RPMI7951 (cell line): Measurements from ENCODE around the gene MEGF8. TPM values are rescaled to one million over a fixed set of nuclear protein-coding genes. Genes with fewer than 3 reads are reported as not detected.
"Not testable (repeated sequence)": the region's sequence is repeated elsewhere in the genome, so short reads cannot be mapped to it uniquely, and the experiment has no call there.

Experiments
- DNase-seq: peaks from one replicate; pipeline ENCODE4 v3.0.0-alpha.2; 2012; ENCODE audit warnings: low read depth
- total RNA-seq: library from RNA; depleted of rRNA; stranded (reverse); fragments of >200 nt; shearing (Covaris generic); gene quantifications from 2 replicates; pipeline ENCODE4 v1.2.3, GENCODE V29; 2014

Gene MEGF8
- total RNA-seq, 1 experiment from 2014 or later = 9.4 TPM

DNA sequence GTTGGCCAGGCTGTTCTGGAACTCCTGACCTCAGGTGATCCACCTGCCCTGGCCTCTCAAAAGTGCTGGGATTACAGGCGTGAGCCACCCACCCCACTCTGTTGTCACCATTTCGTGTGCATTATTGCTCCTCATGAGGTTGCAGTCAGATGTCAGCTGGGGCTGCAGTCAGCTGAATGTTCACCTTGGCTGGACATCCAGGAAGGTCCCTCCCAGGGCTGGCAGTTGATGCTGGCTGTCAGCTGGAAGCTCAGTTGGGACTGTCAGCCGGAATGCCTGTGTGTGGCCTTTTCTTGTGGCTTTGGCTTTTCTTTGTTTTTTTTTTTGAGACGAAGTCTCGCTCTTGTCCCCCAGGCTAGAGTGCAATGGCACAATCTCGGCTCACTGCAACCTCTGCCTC is 6.6 kb downstream of the MEGF8 start:
- DNase-seq = no peak

DNA sequence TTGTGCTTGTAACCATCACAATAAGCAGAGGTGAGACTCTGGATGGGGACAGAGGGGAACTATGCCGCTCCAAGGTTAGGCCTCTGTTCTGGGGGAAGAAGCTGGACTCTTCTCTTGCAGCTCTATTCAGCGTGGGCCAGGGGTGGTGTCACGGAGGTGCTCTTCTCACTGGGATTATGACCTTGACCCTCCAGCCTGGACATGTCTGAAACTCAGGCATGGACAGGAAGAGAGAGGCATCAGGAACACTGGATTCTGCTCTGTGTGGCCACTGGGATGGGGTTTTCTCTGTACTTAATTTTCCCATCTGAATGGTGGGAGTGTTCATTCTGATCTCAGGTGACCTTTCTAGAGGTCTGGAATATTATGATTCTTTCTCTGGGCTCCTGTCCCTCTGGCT is 7.6 kb downstream of the MEGF8 start:
- DNase-seq = no peak

DNA sequence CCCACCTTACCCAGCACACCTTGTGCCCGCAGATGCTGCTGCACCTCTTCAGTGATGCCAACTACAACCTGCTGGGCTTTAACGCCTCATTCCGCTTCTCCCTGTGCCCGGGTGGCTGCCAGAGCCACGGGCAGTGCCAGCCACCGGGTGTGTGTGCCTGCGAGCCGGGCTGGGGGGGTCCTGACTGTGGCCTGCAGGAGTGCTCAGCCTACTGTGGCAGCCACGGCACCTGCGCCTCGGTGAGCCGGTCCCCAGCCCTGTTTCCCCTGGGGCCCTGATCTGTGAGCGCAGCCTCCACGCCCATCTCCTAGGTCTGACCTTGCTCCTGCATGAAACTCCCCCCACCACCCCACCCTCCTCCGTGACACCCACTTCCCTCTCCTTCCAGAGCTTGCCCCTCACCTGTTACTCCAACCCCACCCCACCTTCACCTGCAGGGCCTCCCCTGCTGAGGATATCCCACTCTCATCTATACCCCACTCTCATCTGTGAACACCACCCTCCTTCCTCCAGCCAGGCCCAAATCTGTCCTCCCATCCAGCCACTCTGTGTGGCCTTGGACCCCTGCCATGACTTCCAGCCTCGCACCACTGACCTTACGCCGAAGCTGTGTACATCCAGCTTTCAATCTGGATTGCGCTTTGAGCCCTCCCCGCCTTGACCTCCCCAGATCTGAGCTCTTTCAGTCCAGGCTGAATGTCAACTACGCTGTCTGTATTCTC is 8.7 kb downstream of the MEGF8 start:
- DNase-seq = no peak

DNA sequence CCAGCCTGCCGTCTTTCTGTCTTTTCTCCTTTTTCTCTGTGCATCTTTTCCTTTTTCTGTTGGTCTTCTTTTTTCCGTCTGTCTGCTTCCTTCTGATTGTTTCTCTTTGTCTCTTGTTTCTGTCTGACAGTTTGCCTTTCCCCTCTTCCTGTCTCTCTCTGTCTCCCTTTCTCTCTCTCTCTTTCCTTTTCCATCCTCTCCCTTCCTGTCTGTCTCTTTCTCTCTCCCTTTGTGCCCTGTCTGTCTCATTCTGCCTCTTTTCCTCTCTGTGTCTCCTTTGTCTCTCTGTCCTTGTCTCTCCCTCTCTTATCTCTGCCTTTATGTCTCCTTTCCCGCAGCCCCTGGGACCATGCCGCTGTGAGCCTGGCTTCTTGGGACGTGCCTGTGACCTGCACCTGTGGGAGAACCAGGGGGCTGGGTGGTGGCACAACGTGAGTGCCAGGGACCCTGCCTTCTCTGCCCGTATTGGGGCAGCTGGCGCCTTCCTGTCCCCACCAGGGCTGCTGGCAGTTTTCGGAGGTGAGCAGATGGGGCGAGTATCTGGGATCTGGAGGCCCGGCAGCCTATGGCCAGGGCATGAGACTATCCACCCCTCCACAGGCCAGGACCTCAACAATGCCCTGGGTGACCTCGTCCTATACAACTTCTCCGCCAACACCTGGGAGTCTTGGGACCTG is 9.4 kb downstream of the MEGF8 start:
- DNase-seq = no peak

DNA sequence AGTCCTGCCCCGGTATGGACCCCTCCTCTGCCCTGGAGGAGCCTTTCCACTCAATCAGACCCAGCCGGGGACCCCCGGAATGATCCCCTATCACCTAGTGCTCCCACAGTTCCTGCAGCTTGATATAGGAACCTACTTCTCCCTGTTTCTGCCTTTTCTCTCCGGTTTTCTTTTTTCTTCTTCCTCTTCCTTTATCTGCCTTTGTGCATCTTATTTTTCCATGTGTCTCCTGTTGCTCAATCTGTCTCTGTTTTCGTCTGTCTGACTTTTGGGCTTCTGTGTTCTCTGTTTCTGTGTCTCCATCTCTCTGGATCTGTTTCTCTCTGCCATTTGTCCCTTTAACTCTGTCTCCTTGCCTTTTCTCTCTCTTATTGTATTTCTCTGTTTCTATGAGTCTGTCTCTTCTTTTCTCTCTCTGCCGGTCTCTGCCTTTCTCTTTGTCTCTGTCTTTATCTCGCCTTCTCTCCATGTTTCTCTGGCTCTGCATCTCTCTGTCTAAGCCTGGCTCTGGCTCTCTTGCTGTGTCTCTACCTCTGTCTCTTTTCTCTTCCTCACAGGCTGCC is 10.0 kb downstream of the MEGF8 start:
- DNase-seq = no peak

DNA sequence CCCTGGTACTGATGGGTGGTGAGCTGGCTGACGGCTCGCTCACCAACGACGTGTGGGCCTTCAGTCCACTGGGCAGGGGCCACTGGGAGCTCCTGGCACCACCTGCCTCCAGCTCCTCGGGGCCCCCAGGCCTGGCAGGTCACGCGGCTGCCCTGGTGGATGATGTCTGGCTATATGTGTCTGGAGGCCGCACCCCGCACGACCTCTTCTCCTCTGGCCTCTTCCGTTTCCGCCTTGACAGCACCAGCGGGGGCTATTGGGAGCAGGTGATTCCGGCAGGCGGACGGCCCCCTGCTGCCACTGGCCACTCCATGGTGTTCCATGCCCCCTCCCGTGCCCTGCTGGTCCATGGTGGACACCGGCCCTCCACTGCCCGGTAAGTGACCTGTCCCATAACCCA is 10.5 kb downstream of the MEGF8 start:
- no peak for DNase-seq

DNA sequence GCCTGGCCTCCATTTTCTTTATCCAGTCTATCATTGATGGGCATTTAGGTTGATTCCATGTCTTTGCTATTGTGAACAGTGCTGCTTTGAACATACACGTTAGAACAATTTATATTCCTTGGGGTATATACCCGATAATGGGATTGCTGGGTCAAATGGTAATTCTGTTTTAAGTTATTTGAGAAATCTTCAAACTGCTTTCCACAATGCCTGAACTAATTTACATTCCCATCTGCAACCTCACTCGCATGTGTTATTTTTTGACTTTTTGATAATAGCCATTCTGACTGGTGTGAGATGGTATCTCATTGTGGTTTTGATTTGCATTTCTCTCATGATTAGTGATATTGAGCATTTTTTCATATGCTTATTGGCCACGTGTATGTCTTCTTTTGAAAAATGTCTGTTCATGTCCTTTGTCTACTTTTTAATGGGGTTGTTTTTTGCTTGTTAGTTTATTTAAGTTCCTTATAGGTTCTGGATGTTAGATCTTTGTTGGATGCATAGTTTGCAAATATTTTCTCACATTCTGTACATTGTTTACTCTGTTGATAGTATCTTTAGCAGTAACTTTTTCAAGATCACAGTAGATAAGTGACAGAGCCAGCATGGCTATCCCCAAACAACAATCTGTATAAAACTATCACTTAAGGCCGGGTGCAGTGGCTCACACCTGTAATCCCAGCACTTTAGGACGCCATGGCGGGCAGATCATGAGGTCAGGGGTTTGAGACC is 13.9 kb downstream of the MEGF8 start:
- DNase-seq = not testable (repeated sequence)

DNA sequence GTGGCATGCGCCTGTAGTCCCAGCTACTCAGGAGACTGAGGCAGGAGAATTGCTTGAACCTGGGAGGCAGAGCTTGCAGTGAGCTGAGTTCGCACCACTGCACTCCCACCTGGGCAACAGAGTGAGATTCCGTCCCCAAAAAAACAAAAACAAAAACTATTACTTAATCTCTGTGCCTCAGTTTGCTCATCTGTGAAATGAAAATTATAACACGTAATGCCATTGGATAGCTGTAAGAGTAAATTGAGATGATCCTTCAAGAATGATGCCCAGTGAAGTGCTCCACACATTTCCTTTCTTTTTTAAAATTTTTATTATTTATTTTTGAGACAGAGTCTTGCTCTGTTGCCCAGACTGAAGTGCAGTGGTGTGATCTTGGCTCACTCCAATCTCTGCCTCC is 14.5 kb downstream of the MEGF8 start:
- DNase-seq = not testable (repeated sequence)

DNA sequence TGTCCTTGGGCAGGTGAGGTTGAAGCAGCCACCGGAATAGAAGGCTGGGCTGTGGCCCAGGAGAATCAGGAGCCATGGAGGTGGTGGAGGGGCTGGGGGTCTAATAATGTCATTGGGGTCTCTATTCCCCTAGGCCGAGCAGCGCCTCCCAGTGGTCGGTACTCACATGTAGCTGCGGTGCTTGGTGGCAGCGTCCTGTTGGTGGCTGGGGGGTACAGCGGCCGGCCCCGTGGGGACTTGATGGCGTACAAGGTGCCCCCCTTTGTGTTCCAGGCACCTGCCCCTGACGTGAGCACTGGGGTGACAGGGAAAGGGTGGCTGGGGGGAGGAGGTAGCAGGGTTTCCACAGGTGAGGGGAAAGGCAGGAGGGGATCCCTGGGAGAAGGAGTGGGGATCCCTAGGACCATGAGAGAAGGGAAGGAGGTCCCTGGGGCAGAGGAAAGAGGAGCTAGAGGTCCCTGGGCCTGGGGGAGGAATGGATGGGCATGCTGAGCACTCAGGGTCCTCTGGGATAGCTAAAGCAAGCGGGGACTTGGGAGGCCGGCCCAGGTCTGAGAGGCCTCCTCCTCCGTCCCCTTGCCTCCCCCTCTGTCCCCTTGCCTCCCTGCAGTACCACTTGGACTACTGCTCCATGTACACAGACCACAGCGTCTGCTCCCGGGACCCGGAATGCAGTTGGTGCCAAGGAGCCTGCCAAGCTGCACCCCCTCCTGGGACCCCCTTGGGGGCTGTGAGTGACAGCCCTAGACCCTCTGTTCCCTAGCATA is 18.1 kb downstream of the MEGF8 start:
- DNase-seq = no peak

DNA sequence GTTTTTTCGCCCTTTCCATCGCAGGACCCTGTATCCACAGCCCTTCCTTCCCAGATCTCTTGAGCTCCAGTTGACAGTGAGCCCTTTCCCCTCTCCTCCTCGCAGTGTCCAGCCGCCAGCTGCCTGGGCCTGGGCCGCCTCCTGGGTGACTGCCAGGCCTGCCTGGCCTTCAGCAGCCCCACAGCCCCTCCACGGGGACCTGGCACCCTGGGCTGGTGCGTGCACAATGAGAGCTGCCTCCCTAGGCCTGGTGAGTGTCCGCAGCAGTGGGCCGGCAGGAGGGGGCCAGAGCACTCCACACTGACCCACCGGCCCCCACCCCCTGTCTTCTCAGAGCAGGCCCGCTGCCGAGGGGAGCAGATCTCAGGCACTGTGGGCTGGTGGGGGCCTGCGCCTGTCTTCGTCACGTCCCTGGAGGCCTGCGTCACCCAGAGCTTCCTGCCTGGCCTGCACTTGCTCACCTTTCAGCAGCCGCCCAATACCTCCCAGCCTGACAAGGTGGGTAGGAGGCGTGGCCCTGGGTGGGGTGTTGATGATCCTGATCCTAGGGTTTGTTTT is 19.0 kb downstream of the MEGF8 start:
- DNase-seq = no peak

DNA sequence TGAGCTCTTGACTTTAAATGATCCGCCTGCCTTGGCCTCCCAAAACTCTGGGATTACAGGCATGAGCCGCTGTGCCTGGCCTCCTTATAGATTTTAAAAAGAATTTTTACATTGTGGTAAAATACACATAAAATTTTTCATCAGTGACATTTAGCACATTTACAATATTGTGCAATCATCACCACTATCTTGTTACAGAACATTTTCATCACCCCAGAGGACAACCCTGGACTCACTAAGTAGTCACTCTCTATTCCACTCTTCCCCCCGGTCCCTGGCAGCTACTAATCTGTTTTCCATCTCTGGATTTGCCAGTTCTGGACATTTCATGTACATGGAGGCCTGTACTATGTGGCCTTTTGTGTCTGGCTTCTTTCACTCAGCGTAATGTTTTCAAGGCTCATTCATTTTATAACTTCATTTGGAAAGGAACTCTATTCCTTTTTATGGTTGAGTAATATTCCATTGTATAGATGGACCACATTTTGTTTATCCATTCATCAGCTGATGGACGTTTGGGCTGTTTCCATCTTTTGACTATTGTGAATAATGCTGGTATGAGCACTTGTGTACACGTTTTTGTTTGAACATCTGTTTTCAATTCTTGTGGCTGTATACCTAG is 19.9 kb downstream of the MEGF8 start:
- DNase-seq = no peak

DNA sequence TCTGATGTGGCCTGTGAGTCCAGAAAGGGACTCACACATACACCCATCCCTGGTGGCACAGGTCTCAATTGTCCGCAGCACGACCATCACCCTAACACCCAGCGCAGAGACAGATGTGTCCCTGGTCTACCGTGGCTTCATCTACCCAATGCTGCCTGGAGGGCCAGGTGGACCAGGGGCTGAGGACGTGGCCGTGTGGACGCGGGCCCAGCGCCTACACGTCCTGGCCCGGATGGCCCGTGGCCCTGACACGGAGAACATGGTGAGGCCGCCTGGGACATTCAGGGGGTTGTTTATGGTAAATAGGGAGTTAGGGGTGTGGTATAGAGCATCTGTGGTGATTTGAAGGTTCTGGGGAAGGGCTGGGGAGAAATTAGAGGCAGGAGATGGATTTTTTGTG is 22.8 kb downstream of the MEGF8 start:
- no peak for DNase-seq

DNA sequence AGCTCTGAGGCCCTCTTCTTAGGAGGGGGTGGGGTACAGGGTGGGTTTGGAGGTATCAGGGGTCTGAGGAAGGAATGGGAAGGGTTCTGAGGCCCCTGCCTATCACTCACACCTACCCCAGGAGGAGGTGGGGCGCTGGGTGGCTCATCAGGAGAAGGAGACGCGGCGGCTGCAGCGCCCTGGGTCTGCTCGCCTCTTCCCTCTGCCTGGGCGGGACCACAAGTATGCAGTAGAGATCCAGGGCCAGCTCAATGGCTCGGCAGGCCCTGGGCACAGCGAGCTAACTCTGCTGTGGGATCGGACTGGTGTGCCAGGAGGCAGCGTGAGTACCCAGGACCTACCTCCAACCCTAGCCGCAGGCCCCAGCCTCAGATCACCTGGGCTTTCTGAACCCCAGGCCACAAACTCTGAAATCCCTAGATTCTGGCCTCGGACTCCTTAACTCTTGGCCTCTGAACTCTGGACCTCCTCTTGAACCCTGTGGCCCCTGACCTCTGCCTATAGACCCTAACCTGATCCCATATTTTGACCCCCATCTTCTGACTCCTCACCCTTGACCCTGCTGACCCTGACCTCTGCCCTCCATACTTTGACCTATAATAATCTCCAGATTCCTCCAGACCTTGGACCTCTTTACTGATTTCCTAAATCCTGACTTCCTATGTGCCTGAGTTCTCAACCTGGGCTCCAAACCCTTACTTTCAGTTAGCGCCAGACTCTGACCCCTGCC is 24.1 kb downstream of the MEGF8 start:
- DNase-seq = no peak

DNA sequence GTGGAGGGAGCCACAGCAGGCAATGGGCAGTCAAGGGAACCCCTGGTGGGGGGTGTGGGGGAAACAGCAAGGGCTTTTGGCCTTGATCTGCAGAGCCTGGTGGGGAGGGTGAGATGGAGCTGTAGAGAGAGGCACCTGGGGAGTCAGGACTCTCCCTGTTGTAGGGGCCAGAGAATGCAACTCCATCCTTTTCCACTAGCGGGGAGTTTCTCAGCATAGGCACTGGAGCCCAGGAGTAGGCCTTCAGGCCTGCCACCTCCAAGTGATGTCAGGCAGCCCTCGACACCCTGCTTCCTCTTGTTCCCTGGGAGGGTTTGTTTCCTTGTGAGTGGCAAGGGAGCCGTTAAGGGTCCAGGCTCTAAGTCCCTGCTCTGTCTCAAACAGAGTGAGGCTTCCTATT is 25.0 kb downstream of the MEGF8 start:
- DNase-seq = no peak

DNA sequence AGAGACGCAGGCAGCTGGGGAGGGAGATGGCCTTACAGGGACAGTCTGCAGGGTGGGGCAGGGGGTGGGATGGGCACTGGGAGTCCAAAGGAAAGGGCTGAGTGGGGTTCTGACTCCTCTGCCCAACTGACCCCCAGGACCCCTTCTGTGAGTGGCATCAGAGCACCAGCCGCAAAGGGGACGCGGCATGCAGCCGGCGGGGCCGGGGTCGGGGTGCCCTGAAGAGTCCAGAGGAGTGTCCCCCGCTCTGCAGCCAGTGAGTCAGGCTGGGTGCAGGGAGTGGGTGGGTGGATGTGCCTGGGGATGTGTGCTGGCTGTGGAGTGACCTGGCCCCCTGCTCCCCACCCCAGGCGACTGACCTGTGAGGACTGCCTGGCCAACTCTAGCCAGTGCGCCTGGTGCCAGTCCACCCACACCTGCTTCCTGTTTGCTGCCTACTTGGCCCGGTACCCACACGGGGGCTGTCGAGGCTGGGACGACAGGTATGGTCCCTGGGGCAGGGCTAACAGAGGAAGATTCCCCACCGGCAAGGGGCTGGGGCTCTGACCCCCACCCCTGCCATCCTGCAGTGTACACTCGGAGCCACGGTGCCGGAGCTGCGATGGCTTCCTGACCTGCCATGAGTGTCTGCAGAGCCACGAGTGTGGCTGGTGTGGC is 25.8 kb downstream of the MEGF8 start:
- no peak for DNase-seq

DNA sequence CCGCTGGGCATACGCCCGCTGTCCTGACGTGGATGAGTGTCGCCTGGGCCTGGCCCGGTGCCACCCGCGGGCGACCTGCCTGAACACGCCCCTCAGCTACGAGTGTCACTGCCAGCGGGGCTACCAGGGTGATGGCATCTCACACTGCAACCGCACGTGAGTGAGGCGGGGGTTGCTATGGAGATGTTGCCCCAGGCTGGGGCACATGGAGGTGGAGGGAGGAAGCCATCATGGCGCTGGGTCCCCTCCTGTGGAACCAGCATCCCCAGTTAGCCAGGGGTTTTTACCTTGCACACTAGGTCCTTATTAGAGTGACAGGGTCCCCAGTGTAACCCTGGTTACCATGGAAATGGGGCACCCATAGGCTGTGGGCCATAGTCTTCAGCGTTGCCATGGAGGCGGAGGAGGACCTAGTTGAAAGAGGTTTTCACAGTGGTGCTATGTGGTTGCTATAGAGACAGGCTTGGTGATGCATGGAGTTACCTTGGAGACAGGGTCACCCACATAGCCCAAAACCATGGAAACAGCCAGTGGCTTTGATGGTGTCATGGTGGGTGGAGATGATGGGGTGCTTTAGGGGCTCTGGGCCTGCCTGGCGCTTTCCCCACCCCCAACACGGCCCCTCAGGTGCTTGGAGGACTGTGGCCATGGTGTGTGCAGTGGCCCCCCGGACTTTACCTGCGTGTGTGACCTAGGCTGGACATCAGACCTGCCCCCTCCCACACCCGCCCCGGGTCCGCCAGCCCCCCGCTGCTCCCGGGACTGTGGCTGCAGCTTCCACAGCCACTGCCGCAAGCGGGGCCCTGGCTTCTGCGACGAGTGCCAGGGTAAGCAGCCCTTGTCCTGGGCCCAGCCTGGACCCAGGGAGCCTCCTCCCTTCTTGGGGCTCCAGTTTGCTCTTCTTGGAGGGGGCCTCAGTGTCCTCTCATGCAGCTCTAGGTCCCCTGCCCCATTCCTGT is 27.1 kb downstream of the MEGF8 start:
- DNase-seq = peak; percentile 33

DNA sequence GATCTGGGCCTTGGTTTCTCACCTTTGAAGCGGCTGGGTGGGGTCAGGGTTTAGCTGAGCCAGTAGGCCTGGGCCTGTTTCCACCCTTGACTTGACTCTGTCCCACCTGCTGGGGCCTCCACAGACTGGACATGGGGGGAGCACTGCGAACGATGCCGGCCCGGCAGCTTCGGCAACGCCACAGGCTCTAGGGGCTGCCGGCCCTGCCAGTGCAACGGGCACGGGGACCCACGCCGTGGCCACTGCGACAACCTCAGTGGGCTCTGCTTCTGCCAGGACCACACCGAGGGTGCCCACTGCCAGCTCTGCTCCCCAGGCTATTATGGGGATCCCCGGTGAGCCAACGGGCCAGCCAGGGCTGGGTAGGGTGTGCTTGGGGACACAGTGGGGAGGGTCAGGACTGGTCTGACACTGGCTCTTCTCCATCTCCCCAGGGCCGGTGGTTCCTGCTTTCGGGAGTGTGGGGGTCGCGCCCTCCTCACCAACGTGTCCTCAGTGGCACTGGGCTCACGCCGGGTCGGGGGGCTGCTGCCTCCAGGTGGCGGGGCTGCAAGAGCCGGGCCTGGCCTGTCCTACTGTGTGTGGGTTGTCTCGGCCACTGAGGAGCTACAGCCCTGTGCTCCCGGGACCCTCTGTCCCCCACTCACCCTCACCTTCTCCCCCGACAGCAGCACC is 28.0 kb downstream of the MEGF8 start:
- DNase-seq = no peak

DNA sequence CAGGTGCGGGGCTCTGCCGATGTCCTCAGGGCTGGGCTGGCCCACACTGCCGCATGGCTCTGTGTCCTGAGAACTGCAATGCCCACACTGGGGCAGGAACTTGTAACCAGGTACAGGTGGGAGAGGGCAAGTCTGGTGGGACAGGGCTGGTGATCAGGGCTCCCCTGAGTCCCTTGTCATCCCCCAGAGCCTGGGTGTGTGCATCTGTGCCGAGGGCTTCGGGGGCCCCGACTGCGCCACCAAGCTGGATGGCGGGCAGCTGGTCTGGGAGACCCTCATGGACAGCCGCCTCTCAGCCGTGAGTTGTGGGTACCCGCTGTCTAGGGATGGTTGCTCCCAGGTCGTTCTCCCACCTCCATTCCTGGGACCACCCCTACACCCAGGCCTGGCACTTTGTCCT is 30.5 kb downstream of the MEGF8 start:
- DNase-seq = no peak
